ENCODE data around the gene SAFB.

SAFB gene

DNA sequence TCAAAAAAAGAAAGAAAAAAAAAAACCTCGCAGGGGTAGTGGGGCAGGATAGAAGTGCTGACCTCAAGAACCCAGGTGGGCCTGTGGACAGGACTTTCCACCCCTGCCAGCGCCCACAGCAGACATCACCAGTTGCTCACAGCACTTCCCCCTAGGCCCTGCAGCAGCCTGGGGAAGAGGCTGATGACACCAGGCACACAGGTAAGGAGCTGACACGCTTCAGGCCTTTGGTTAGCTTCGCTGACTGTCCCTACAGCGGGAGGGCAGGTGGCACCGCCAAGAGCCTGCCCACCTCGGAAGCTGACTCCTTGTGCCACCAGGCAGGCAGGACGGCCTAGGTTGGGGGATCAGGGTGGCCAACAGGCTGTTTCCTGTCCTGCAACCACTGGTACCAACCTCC, 88.1 kb downstream of the SAFB start:
- Histone ChIP-seq H3K27ac (no peak overlapping the region), H3K4me3 (ENCODE audit: low read depth, low read length) (no peak overlapping the region)
- TF ChIP-seq, protein P1, sequence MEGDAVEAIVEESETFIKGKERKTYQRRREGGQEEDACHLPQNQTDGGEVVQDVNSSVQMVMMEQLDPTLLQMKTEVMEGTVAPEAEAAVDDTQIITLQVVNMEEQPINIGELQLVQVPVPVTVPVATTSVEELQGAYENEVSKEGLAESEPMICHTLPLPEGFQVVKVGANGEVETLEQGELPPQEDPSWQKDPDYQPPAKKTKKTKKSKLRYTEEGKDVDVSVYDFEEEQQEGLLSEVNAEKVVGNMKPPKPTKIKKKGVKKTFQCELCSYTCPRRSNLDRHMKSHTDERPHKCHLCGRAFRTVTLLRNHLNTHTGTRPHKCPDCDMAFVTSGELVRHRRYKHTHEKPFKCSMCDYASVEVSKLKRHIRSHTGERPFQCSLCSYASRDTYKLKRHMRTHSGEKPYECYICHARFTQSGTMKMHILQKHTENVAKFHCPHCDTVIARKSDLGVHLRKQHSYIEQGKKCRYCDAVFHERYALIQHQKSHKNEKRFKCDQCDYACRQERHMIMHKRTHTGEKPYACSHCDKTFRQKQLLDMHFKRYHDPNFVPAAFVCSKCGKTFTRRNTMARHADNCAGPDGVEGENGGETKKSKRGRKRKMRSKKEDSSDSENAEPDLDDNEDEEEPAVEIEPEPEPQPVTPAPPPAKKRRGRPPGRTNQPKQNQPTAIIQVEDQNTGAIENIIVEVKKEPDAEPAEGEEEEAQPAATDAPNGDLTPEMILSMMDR (IDR thresholded peaks at IDR 0.05): no peak

GRCh38 chr19:5711713-5712161, 88.9 kb downstream of the SAFB start:
- H3K27me3 ChIP-seq (ENCODE audit: control insufficient read depth, insufficient read depth, low read length): no peaks in the 10 kb centered on the region
- H2AFZ ChIP-seq: no peak overlapping the region
- no peak overlapping the region for H3K4me3 ChIP-seq (ENCODE audit: low read depth, low read length)
- H3K79me2 ChIP-seq: peaks cover 10% of the 10 kb centered on the region
- TF ChIP-seq, protein P1 (IDR thresholded peaks at IDR 0.05): no peak
- H3K9me3 ChIP-seq (ENCODE audit: control insufficient read depth, low read length): no peaks in the 10 kb centered on the region
- no peak overlapping the region for H3K27ac ChIP-seq
- H3K9ac ChIP-seq: no peak overlapping the region
- no peak overlapping the region for H3K4me2 ChIP-seq (ENCODE audit: low read length)
- H3K4me1 ChIP-seq: no peaks in the 10 kb centered on the region
- no peaks in the 10 kb centered on the region for H3K36me3 ChIP-seq (ENCODE audit: control insufficient read depth, insufficient read depth, low read length)

More for the DNA sequence above, 88.1 kb downstream of the SAFB start:
- H3K4me1 ChIP-seq: no peaks in the 10 kb centered on the region
- H3K9ac ChIP-seq: no peak overlapping the region
- no peaks in the 10 kb centered on the region for H3K36me3 ChIP-seq (ENCODE audit: control insufficient read depth, insufficient read depth, low read length)
- H3K27me3 ChIP-seq (ENCODE audit: control insufficient read depth, insufficient read depth, low read length): no peaks in the 10 kb centered on the region
- no peak overlapping the region for H2AFZ ChIP-seq
- H3K4me2 ChIP-seq (ENCODE audit: low read length): no peak overlapping the region
- peaks cover 11% of the 10 kb centered on the region for H3K79me2 ChIP-seq
- no peaks in the 10 kb centered on the region for H3K9me3 ChIP-seq (ENCODE audit: control insufficient read depth, low read length)

- no peak overlapping the region for H3K9ac ChIP-seq
- H3K4me1 ChIP-seq: no peaks in the 10 kb centered on the region
- no peak overlapping the region for H2AFZ ChIP-seq
- no peak overlapping the region for H3K4me2 ChIP-seq (ENCODE audit: low read length)
- H3K27me3 ChIP-seq (ENCODE audit: control insufficient read depth, insufficient read depth, low read length): no peaks in the 10 kb centered on the region
- TF ChIP-seq, protein P1 (IDR thresholded peaks at IDR 0.05): no peak
- no peak overlapping the region for H3K4me3 ChIP-seq (ENCODE audit: low read depth, low read length)
- H3K79me2 ChIP-seq: peaks cover 25% of the 10 kb centered on the region
- H3K27ac ChIP-seq: no peak overlapping the region
- H3K9me3 ChIP-seq (ENCODE audit: control insufficient read depth, low read length): no peaks in the 10 kb centered on the region
- H3K36me3 ChIP-seq (ENCODE audit: control insufficient read depth, insufficient read depth, low read length): no peaks in the 10 kb centered on the region
These were observed 90.3 kb downstream of the SAFB start for GRCh38 chr19:5713228-5713627.

DNA sequence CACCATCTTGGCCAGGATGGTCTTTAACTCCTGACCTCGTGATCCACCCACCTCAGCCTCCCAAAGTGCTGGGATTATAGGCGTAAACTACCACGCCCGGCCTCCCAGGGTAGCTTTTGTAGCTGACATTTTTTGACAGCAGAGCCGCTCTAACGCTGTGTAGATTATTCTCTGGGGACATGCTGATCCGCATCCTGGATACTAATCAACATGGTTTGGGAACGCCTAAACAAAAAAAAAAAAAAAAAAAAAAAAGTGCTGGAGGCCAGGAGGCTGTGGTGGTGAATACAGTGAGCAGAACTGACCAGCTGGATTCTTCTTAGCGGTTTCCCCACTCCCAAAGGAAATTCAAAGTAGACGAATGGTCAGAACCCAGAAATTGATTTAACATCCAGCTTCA, 91.9 kb downstream of the SAFB start:
- Histone ChIP-seq H3K9me3 (ENCODE audit: control insufficient read depth, low read length) (no peaks in the 10 kb centered on the region), H3K4me3 (ENCODE audit: low read depth, low read length) (no peak overlapping the region), H3K79me2 (peaks cover 38% of the 10 kb centered on the region), H3K4me2 (ENCODE audit: low read length) (no peak overlapping the region), H3K9ac (no peak overlapping the region), H3K4me1 (peaks cover 7% of the 10 kb centered on the region), H3K36me3 (ENCODE audit: control insufficient read depth, insufficient read depth, low read length) (no peaks in the 10 kb centered on the region), H3K27me3 (ENCODE audit: control insufficient read depth, insufficient read depth, low read length) (no peaks in the 10 kb centered on the region), H3K27ac (no peak overlapping the region), H2AFZ (no peak overlapping the region)
- TF ChIP-seq, protein P1 (IDR thresholded peaks at IDR 0.05): no peak

- no peak overlapping the region for H3K4me2 ChIP-seq (ENCODE audit: low read length)
- no peaks in the 10 kb centered on the region for H3K36me3 ChIP-seq (ENCODE audit: control insufficient read depth, insufficient read depth, low read length)
- H3K9me3 ChIP-seq (ENCODE audit: control insufficient read depth, low read length): no peaks in the 10 kb centered on the region
- TF ChIP-seq, protein P1 (IDR thresholded peaks at IDR 0.05): no peak
- no peaks in the 10 kb centered on the region for H3K27me3 ChIP-seq (ENCODE audit: control insufficient read depth, insufficient read depth, low read length)
- H3K79me2 ChIP-seq: peaks cover 36% of the 10 kb centered on the region
- no peak overlapping the region for H3K4me3 ChIP-seq (ENCODE audit: low read depth, low read length)
- peaks cover 7% of the 10 kb centered on the region for H3K4me1 ChIP-seq
- no peak overlapping the region for H3K9ac ChIP-seq
- H2AFZ ChIP-seq: no peak overlapping the region
- no peak overlapping the region for H3K27ac ChIP-seq
These were observed 94.5 kb downstream of the SAFB start for GRCh38 chr19:5717215-5717935.
